ENCODE data around the gene CITED2. TPM values are rescaled to one million over a fixed set of nuclear protein-coding genes. Genes with fewer than 3 reads are reported as not detected.

CITED2 gene
- total RNA-seq, 1 experiment from 2014 or later: 63.4 TPM

GRCh38 chr6:139395371-139395770 lies 20.9 kb upstream of the CITED2 start:
- Mint-ChIP-seq H3K9me3 (no peaks in the 10 kb centered on the region), H3K27ac (no peak overlapping the region), H3K4me1 (peaks cover 14% of the 10 kb centered on the region), H3K27me3 (ENCODE audit: low read depth) (peaks cover 80% of the 10 kb centered on the region), H3K4me3 (peak overlapping the region; percentile 26; the same call in 1 of the 2 replicates), H3K36me3 (no peaks in the 10 kb centered on the region)
- DNase-seq (ENCODE audit: low spot score) (no peak), ATAC-seq (no peak)
- ChIA-PET POLR2A (interaction anchor here (1.6 kb wide), 1 partner anchor 21 kb away, joined by 11 read pairs; the partner anchor contains the start of gene CITED2), CTCF (interaction anchor here (1.1 to 1.4 kb wide), 2 partner anchors 21 to 145 kb away, joined by 3 read pairs; partner anchors contain the start of gene CITED2)
- TF ChIP-seq SMAD3 (CRISPR knock-in tag; IDR thresholded peaks at IDR 0.05; ENCODE audit: borderline replicate concordance) (no peak), CREB1 (CRISPR knock-in tag; IDR thresholded peaks at IDR 0.05) (no peak), ZNF532 (CRISPR knock-in tag; IDR thresholded peaks at IDR 0.05; ENCODE audit: borderline replicate concordance) (no peak), ZNF121 (CRISPR knock-in tag; IDR thresholded peaks at IDR 0.05) (no peak), HMGXB4 (CRISPR knock-in tag; IDR thresholded peaks at IDR 0.05) (no peak), ATF6 (CRISPR knock-in tag; IDR thresholded peaks at IDR 0.05) (no peak), ZBTB43 (CRISPR knock-in tag; IDR thresholded peaks at IDR 0.05) (no peak), SMAD4 (CRISPR knock-in tag; IDR thresholded peaks at IDR 0.05) (no peak), FOXP1 (CRISPR knock-in tag; IDR thresholded peaks at IDR 0.05; ENCODE audit: borderline replicate concordance) (no peak), OVOL2 (CRISPR knock-in tag; IDR thresholded peaks at IDR 0.05; ENCODE audit: borderline replicate concordance) (no peak), FOXK1 (CRISPR knock-in tag; IDR thresholded peaks at IDR 0.05) (no peak), MYBL2 (CRISPR knock-in tag; IDR thresholded peaks at IDR 0.05) (no peak), JAZF1 (CRISPR knock-in tag; IDR thresholded peaks at IDR 0.05) (no peak)
- TF ChIP-seq, protein P1, sequence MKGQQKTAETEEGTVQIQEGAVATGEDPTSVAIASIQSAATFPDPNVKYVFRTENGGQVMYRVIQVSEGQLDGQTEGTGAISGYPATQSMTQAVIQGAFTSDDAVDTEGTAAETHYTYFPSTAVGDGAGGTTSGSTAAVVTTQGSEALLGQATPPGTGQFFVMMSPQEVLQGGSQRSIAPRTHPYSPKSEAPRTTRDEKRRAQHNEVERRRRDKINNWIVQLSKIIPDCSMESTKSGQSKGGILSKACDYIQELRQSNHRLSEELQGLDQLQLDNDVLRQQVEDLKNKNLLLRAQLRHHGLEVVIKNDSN (CRISPR knock-in tag; IDR thresholded peaks at IDR 0.05): no peak
- TF ChIP-seq, protein P2, sequence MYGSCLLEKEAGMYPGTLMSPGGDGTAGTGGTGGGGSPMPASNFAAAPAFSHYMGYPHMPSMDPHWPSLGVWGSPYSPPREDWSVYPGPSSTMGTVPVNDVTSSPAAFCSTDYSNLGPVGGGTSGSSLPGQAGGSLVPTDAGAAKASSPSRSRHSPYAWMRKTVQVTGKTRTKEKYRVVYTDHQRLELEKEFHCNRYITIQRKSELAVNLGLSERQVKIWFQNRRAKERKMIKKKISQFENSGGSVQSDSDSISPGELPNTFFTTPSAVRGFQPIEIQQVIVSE (CRISPR knock-in tag; IDR thresholded peaks at IDR 0.05; ENCODE audit: borderline replicate concordance): no peak
- TF ChIP-seq, protein P3, sequence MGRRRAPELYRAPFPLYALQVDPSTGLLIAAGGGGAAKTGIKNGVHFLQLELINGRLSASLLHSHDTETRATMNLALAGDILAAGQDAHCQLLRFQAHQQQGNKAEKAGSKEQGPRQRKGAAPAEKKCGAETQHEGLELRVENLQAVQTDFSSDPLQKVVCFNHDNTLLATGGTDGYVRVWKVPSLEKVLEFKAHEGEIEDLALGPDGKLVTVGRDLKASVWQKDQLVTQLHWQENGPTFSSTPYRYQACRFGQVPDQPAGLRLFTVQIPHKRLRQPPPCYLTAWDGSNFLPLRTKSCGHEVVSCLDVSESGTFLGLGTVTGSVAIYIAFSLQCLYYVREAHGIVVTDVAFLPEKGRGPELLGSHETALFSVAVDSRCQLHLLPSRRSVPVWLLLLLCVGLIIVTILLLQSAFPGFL (CRISPR knock-in tag; IDR thresholded peaks at IDR 0.05; ENCODE audit: borderline replicate concordance): no peak
- TF ChIP-seq, protein P4, sequence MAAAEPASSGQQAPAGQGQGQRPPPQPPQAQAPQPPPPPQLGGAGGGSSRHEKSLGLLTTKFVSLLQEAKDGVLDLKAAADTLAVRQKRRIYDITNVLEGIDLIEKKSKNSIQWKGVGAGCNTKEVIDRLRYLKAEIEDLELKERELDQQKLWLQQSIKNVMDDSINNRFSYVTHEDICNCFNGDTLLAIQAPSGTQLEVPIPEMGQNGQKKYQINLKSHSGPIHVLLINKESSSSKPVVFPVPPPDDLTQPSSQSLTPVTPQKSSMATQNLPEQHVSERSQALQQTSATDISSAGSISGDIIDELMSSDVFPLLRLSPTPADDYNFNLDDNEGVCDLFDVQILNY (CRISPR knock-in tag; IDR thresholded peaks at IDR 0.05): no peak
- TF ChIP-seq, protein P5, sequence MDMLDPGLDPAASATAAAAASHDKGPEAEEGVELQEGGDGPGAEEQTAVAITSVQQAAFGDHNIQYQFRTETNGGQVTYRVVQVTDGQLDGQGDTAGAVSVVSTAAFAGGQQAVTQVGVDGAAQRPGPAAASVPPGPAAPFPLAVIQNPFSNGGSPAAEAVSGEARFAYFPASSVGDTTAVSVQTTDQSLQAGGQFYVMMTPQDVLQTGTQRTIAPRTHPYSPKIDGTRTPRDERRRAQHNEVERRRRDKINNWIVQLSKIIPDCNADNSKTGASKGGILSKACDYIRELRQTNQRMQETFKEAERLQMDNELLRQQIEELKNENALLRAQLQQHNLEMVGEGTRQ (CRISPR knock-in tag; IDR thresholded peaks at IDR 0.05): no peak

All from WTC11 (cell line).